Keratinocyte (primary cell): ENCODE data around the gene SPHK1. TPM values are rescaled to one million over a fixed set of nuclear protein-coding genes. Genes with fewer than 3 reads are reported as not detected.

Experiments used
- DNase-seq: peaks from one replicate; pipeline ENCODE4 v3.0.0-alpha.2; 2011; ENCODE audit warnings: low read depth, missing footprints, low spot score
- FAIRE-seq: peaks from 2 replicates; lab custom pipeline; 2011; peaks lifted over from hg19 to GRCh38; lab: Jason Lieb, UNC
- H2AFZ ChIP-seq: 2 replicates; pipeline ENCODE4 v1.6.0; 2012; ENCODE audit warnings: low read length, control low read depth, inconsistent platforms; ENCODE audit not compliant: control insufficient read depth
- H3K27ac ChIP-seq: 2 replicates; pipeline ENCODE4 v1.5.1; 2011; ENCODE audit warnings: low read length; ENCODE audit not compliant: control insufficient read depth, insufficient read depth
- H3K27me3 ChIP-seq: 3 replicates; pipeline ENCODE4 v1.6.0; 2011; ENCODE audit warnings: low read length; ENCODE audit not compliant: control insufficient read depth, insufficient read depth; ENCODE audit errors: extremely low read depth
- H3K36me3 ChIP-seq, 2 experiments: 2 replicates in 1 of 2; 3 replicates in 1 of 2; pipeline ENCODE4 v1.5.1; 2011; ENCODE audit warnings: low read length in 2 of 2, mild to moderate bottlenecking in 1 of 2; ENCODE audit not compliant: control insufficient read depth in 2 of 2, insufficient read depth in 2 of 2; ENCODE audit errors: extremely low read depth in 1 of 2
- H3K4me1 ChIP-seq: 3 replicates; pipeline ENCODE4 v1.5.1; 2011; ENCODE audit warnings: low read length; ENCODE audit not compliant: control insufficient read depth, insufficient read depth; ENCODE audit errors: extremely low read depth
- H3K4me2 ChIP-seq: 3 replicates; pipeline ENCODE4 v1.6.0; 2011; ENCODE audit warnings: low read depth, low read length; ENCODE audit not compliant: control insufficient read depth, insufficient read depth; ENCODE audit errors: extremely low read depth
- H3K4me3 ChIP-seq, 3 experiments: fragments of 200-600 bp in 1 of 3; sonication (generic) in 1 of 3; 2 replicates in 2 of 3; 3 replicates in 1 of 3; pipeline ENCODE4 v1.5.1; 2011 to 2016; ENCODE audit warnings: low read length in 3 of 3, mild to moderate bottlenecking in 3 of 3, control low read depth in 2 of 3, inconsistent platforms in 1 of 3, low read depth in 1 of 3, mixed read lengths in 1 of 3, mixed run types in 1 of 3, moderate library complexity in 1 of 3; ENCODE audit not compliant: control insufficient read depth in 2 of 3, insufficient read depth in 2 of 3; ENCODE audit errors: extremely low read depth in 1 of 3
- H3K79me2 ChIP-seq: 2 replicates; pipeline ENCODE4 v1.6.0; 2012; ENCODE audit warnings: low read length; ENCODE audit not compliant: control insufficient read depth, insufficient read depth
- H3K9ac ChIP-seq: 3 replicates; pipeline ENCODE4 v1.6.0; 2011; ENCODE audit warnings: low read length; ENCODE audit not compliant: control insufficient read depth, insufficient read depth; ENCODE audit errors: extremely low read depth
- H3K9me1 ChIP-seq: 3 replicates; pipeline ENCODE4 v1.6.0; 2011; ENCODE audit warnings: low read length; ENCODE audit not compliant: control insufficient read depth, insufficient read depth; ENCODE audit errors: extremely low read depth
- H3K9me3 ChIP-seq: 2 replicates; pipeline ENCODE4 v1.5.1; 2012; ENCODE audit warnings: low read depth, low read length; ENCODE audit not compliant: control insufficient read depth
- H4K20me1 ChIP-seq: 3 replicates; pipeline ENCODE4 v1.6.0; 2011; ENCODE audit warnings: low read length; ENCODE audit not compliant: control insufficient read depth, insufficient read depth; ENCODE audit errors: extremely low read depth
- CTCF ChIP-seq, 3 experiments: IDR thresholded peaks in 1 of 3; conservative IDR thresholded peaks in 1 of 3; optimal IDR thresholded peaks in 1 of 3; 2 replicates in 2 of 3; 3 replicates in 1 of 3; pipeline versions ENCODE3 to v1.5.1; 2011; ENCODE audit warnings: low read length in 3 of 3, mild to moderate bottlenecking in 3 of 3, moderate library complexity in 2 of 3, control low read depth in 1 of 3, inconsistent platforms in 1 of 3; ENCODE audit not compliant: insufficient read depth in 2 of 3; ENCODE audit errors: extremely low read depth in 1 of 3
- EZH2 ChIP-seq: IDR thresholded peaks from one replicate; pipeline ENCODE4 v1.6.1; 2012; ENCODE audit warnings: inconsistent platforms, mild to moderate bottlenecking, low read length, moderate library complexity
- dilution Hi-C: fragments of 300-500 bp; cut with MboI; formaldehyde crosslinking; loops from one replicate; pipeline ENCODE4 v1.7.0; 2020; ENCODE audit warnings: low sequenced_read_pairs; ENCODE audit not compliant: extremely low pct_ligation_motif_present
- polyA plus RNA-seq, 5 experiments: library from polyadenylated mRNA; depleted of rRNA in 3 of 5; stranded (reverse) in 3 of 5; stranded (forward) in 1 of 5; unstranded in 1 of 5; fragments of >200 nt; gene quantifications; 1 replicate in 1 of 5; 2 replicates in 3 of 5; 3 replicates in 1 of 5; pipeline versions ENCODE4 v1.2.1 to v1.2.3, GENCODE V29; 2011 to 2012; ENCODE audit warnings: missing spikeins in 2 of 5, low read depth in 1 of 5, low replicate concordance in 1 of 5

SPHK1 gene
- polyA plus RNA-seq, 1 donor (not counting 4 experiments of a cell fraction or from before 2014, with no cell fraction given): 50.2 TPM

- Histone ChIP-seq H3K36me3 (no peaks in the 10 kb centered on the region), H3K27me3 (no peaks in the 10 kb centered on the region), H3K9me1 (no peaks in the 10 kb centered on the region), H3K4me1 (peaks cover 15% of the 10 kb centered on the region), H3K4me2 (no peak overlapping the region), H3K79me2 (no peaks in the 10 kb centered on the region), H3K9ac (no peak overlapping the region), H2AFZ (no peak overlapping the region), H3K9me3 (no peaks in the 10 kb centered on the region), H4K20me1 (no peaks in the 10 kb centered on the region), H3K4me3 (no peak overlapping the region), H3K27ac (no peak overlapping the region)
- TF ChIP-seq EZH2 (no peak), CTCF (optimal IDR thresholded peaks at IDR 0.05 in 1 of 3, IDR thresholded peaks at IDR 0.05 in 1 of 3, conservative IDR thresholded peaks at IDR 0.05 in 1 of 3; ENCODE audit: extremely low read depth in 1 of 3, insufficient read depth in 2 of 3, low read length in 3 of 3) (no peak)
- no peak for FAIRE-seq
- dilution Hi-C loops: no loop called here
- no peak for DNase-seq
Measured at GRCh38 chr17:76360461-76360860, 23.9 kb upstream of the SPHK1 start.

GRCh38 chr17:76363107-76363842, 21.1 kb upstream of the SPHK1 start:
- dilution Hi-C loops: no loop called here
- peak; percentile 32 for FAIRE-seq
- no peaks in the 10 kb centered on the region for H3K79me2 ChIP-seq

More at GRCh38 chr17:76363107-76363842, 21.1 kb upstream of the SPHK1 start:
- Histone ChIP-seq H2AFZ (no peak overlapping the region), H3K27ac (no peak overlapping the region), H3K4me3 (no peak overlapping the region), H4K20me1 (no peaks in the 10 kb centered on the region), H3K27me3 (no peaks in the 10 kb centered on the region), H3K9ac (no peak overlapping the region), H3K9me3 (no peaks in the 10 kb centered on the region), H3K4me1 (peaks cover 15% of the 10 kb centered on the region), H3K4me2 (no peak overlapping the region), H3K9me1 (no peaks in the 10 kb centered on the region), H3K36me3 (no peaks in the 10 kb centered on the region)
- TF ChIP-seq CTCF (optimal IDR thresholded peaks at IDR 0.05 in 1 of 3, IDR thresholded peaks at IDR 0.05 in 1 of 3, conservative IDR thresholded peaks at IDR 0.05 in 1 of 3; ENCODE audit: extremely low read depth in 1 of 3, insufficient read depth in 2 of 3, low read length in 3 of 3) (no peak), EZH2 (no peak)
- DNase-seq: no peak
